ENCODE results near the gene FBLN1. TPM values are rescaled to one million over a fixed set of nuclear protein-coding genes. Genes with fewer than 3 reads are reported as not detected.

The FBLN1 gene
- total RNA-seq, 1 donor from 2014 or later, result 18.2 TPM

DNA sequence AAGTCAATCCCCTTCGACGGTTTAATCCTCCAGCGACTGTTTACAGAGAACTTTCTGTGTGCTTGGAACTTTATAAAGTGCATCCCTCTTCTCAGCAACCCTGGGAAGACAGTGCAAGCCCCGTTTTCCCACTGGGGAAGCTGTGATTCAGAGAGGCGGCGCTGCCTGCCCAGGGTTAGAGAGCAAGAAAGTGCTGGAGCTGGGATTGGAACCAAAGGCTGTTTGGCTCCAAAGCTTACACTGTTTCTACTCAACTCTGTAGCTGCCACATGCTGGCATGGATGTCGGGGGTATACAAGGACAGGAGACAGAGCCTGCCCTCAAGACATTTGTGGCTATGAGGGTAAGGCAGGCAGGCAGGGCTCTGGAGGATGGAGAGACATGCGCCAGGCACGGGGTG, 13.0 kb downstream of the FBLN1 start:
- no peak overlapping the region for H3K4me3 ChIP-seq (ENCODE audit: low read depth, low read length)
- TF ChIP-seq, protein P1, sequence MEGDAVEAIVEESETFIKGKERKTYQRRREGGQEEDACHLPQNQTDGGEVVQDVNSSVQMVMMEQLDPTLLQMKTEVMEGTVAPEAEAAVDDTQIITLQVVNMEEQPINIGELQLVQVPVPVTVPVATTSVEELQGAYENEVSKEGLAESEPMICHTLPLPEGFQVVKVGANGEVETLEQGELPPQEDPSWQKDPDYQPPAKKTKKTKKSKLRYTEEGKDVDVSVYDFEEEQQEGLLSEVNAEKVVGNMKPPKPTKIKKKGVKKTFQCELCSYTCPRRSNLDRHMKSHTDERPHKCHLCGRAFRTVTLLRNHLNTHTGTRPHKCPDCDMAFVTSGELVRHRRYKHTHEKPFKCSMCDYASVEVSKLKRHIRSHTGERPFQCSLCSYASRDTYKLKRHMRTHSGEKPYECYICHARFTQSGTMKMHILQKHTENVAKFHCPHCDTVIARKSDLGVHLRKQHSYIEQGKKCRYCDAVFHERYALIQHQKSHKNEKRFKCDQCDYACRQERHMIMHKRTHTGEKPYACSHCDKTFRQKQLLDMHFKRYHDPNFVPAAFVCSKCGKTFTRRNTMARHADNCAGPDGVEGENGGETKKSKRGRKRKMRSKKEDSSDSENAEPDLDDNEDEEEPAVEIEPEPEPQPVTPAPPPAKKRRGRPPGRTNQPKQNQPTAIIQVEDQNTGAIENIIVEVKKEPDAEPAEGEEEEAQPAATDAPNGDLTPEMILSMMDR (IDR thresholded peaks at IDR 0.05; ENCODE audit: insufficient read depth, low read length, severe bottlenecking), result no peak
- FAIRE-seq (no peak), DNase-seq (ENCODE audit: low read depth) (no peak)
- H3K27me3 ChIP-seq (ENCODE audit: control insufficient read depth, insufficient read depth, low read length), result no peaks in the 10 kb centered on the region
- peaks cover 1% of the 10 kb centered on the region for H3K36me3 ChIP-seq (ENCODE audit: control insufficient read depth, insufficient read depth, low read length)

- FAIRE-seq (no peak), DNase-seq (ENCODE audit: low read depth) (no peak)
- Histone ChIP-seq H3K27me3 (ENCODE audit: control insufficient read depth, insufficient read depth, low read length) (no peaks in the 10 kb centered on the region), H3K36me3 (ENCODE audit: control insufficient read depth, insufficient read depth, low read length) (peaks cover 1% of the 10 kb centered on the region), H3K4me3 (ENCODE audit: low read depth, low read length) (no peak overlapping the region)
- TF ChIP-seq, protein P1 (IDR thresholded peaks at IDR 0.05; ENCODE audit: insufficient read depth, low read length, severe bottlenecking), result no peak
Observed at GRCh38 chr22:45516163-45516562, 13.5 kb downstream of the FBLN1 start.

DNA sequence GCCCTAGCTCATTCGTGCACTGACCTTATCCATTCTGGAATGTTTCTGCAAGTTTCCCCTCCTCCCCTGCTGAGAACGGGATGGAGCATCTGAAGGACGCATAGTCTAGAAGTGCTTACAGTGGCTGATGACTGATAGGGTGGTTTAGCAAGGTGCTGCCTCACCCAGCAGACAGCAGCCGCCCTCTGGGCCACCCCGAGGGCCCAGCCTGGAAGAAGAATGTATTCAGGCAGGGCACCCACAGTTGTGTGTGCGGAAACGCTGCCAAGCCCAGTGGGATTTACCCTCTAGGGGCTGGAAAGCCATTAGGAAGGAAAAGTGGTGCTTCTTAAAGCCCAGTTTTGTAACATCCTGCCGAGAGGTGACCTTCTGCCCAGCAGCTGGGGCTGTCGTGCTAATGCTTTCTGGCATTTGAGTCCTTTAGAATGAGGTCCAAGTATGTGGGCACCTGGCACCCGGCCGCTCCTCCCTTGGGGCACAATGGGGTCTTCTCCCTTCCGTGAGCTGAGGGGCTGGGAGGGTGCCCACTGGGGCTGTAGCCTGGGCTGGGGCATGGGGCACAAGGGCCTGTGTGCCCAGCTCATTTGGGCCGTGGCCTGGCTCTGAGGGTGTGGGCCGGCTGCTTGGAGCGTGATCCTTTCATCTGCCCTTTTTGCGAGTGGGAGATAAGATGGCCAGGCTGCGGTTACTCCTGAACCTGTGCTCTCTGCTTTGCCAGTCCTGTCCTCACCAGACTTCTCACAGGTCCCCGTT, 14.4 kb downstream of the FBLN1 start:
- Histone ChIP-seq H3K36me3 (ENCODE audit: control insufficient read depth, insufficient read depth, low read length) (peaks cover 1% of the 10 kb centered on the region), H3K27me3 (ENCODE audit: control insufficient read depth, insufficient read depth, low read length) (no peaks in the 10 kb centered on the region), H3K4me3 (ENCODE audit: low read depth, low read length) (no peak overlapping the region)
- TF ChIP-seq, protein P1 (IDR thresholded peaks at IDR 0.05; ENCODE audit: insufficient read depth, low read length, severe bottlenecking), result peak; percentile 2
- no peak for FAIRE-seq
- DNase-seq (ENCODE audit: low read depth), result peak; percentile 72

DNA sequence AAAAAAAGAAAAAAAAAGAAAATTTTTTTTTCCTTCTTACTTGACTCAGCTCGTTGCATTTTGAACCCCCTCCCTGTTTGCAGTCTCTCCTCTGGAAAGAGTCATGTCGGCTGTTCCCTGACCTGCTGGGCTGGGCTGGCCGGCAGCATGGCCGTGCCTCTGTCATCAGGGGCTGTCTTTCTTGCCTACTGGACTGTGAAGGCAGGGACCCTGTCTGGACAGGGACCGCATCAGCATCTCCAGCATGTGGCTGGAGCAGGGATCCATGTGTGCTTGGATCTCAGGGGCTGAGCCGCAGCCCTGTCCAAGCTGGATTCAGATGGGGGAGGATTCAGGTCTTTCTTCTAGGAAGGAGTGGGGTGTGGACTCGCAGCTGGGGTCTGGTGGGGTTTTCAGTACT, 15.5 kb downstream of the FBLN1 start:
- Histone ChIP-seq H3K4me3 (ENCODE audit: low read depth, low read length) (no peak overlapping the region), H3K27me3 (ENCODE audit: control insufficient read depth, insufficient read depth, low read length) (no peaks in the 10 kb centered on the region), H3K36me3 (ENCODE audit: control insufficient read depth, insufficient read depth, low read length) (peaks cover 1% of the 10 kb centered on the region)
- no peak for FAIRE-seq
- DNase-seq (ENCODE audit: low read depth), result no peak
- TF ChIP-seq, protein P1 (IDR thresholded peaks at IDR 0.05; ENCODE audit: insufficient read depth, low read length, severe bottlenecking), result no peak

- H3K36me3 ChIP-seq (ENCODE audit: control insufficient read depth, insufficient read depth, low read length), result peaks cover 1% of the 10 kb centered on the region
- no peaks in the 10 kb centered on the region for H3K27me3 ChIP-seq (ENCODE audit: control insufficient read depth, insufficient read depth, low read length)
- no peak overlapping the region for H3K4me3 ChIP-seq (ENCODE audit: low read depth, low read length)
- peak; percentile 52 for FAIRE-seq
- TF ChIP-seq, protein P1 (IDR thresholded peaks at IDR 0.05; ENCODE audit: insufficient read depth, low read length, severe bottlenecking), result no peak
- no peak for DNase-seq (ENCODE audit: low read depth)
Observed at GRCh38 chr22:45518580-45518991, 15.9 kb downstream of the FBLN1 start.

DNA sequence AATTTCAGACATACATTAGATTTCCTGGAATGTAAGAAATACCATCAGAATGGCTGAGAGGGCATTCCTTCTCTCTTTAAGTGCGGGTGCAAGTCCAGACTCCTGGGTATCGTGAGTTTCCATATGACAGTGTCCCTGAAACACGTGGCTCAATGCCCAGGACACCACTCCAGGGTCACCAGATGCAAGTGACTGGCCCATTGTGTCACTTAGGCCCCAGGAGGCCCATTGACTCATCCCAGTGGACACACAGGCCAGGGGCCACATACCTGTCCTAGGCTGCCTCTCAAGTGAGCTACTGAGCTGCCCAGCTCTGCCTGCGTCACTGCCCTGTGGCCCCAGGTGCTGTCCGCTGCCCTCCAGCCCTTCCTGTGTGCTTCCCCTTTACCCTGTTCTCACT, 18.5 kb downstream of the FBLN1 start:
- no peak for DNase-seq (ENCODE audit: low read depth)
- no peaks in the 10 kb centered on the region for H3K27me3 ChIP-seq (ENCODE audit: control insufficient read depth, insufficient read depth, low read length)
- TF ChIP-seq, protein P1 (IDR thresholded peaks at IDR 0.05; ENCODE audit: insufficient read depth, low read length, severe bottlenecking), result no peak
- no peak overlapping the region for H3K4me3 ChIP-seq (ENCODE audit: low read depth, low read length)
- FAIRE-seq, result no peak
- H3K36me3 ChIP-seq (ENCODE audit: control insufficient read depth, insufficient read depth, low read length), result peaks cover 1% of the 10 kb centered on the region
